Measurements from ENCODE around the gene PTGFRN. TPM values are rescaled to one million over a fixed set of nuclear protein-coding genes. Genes with fewer than 3 reads are reported as not detected.

PTGFRN gene
- total and polyA plus RNA-seq, 9 donors = 22.9 to 106 (median 65.8) TPM

DNA sequence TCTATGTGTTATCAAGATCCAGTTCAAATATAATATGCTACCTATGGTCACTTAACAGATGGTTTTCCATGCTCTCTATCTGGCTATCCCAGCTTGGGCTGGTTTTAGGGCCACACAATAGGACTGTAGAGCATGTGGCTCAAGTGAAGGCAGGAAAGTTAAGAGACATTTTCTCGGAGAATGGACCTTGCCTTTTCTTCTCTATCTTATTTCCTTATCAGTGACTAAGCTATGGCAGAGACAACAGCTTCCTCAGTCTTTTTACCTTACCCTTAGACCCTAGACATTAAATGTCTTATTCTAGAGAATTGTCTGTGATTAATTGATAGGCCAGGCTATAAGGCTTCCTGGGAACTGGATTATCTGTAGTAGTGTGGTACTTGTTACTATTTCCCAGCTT lies 120.0 kb downstream of the PTGFRN start:
- H3K27me3 ChIP-seq = no peaks in the 10 kb centered on the region
- H3K36me3 ChIP-seq = no peaks in the 10 kb centered on the region
- H3K27ac ChIP-seq = no peak overlapping the region
- 95 to 100% (median 96%) methylated on average over 1 of the region's 1 CpG for WGBS, 3 donors
- no peaks in the 10 kb centered on the region for H3K9me3 ChIP-seq
- intact Hi-C loops (cut with DNase I) = no loop called here
- no peak for TF ChIP-seq EP300 (IDR thresholded peaks at IDR 0.05)
- TF ChIP-seq POLR2A (IDR thresholded peaks at IDR 0.05) = no peak
- TF ChIP-seq, protein P1, sequence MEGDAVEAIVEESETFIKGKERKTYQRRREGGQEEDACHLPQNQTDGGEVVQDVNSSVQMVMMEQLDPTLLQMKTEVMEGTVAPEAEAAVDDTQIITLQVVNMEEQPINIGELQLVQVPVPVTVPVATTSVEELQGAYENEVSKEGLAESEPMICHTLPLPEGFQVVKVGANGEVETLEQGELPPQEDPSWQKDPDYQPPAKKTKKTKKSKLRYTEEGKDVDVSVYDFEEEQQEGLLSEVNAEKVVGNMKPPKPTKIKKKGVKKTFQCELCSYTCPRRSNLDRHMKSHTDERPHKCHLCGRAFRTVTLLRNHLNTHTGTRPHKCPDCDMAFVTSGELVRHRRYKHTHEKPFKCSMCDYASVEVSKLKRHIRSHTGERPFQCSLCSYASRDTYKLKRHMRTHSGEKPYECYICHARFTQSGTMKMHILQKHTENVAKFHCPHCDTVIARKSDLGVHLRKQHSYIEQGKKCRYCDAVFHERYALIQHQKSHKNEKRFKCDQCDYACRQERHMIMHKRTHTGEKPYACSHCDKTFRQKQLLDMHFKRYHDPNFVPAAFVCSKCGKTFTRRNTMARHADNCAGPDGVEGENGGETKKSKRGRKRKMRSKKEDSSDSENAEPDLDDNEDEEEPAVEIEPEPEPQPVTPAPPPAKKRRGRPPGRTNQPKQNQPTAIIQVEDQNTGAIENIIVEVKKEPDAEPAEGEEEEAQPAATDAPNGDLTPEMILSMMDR (IDR thresholded peaks at IDR 0.05) = no peak
- peaks cover 2% of the 10 kb centered on the region for H3K4me1 ChIP-seq (ENCODE audit: insufficient read depth)
- H3K4me3 ChIP-seq = no peak overlapping the region
- DNase-seq = no peak

DNA sequence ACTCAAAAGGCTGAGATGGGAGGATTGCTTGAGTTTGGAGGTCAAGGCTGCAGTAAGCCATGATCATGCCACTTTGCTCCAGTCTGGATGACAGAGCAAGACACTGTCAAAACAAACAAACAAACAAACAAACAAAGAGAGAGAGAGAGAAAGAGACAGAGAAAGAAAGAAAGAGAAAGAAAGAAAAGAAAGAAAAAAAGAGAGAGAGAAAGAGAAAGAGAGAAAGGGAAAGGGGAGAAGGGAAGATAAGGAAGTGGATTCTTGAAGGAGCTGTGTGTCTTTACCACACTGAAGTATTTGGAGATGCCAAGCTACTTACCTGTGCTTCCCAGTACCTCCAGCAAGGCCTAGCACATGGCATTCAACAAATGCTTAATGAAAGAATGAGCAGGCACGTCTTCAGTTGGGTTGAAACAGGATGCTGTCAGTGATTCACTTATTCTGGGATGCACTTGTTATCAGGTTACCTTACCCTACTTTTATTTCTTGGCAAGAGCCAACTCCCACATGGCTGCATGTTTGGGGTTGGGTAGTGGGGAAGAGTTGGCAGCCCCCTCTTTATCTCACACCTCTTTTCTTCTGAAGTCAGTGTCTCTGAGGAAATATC lies 120.7 kb downstream of the PTGFRN start:
- Histone ChIP-seq H3K4me3 (no peak overlapping the region), H3K36me3 (no peaks in the 10 kb centered on the region), H3K9me3 (no peaks in the 10 kb centered on the region), H3K27me3 (no peaks in the 10 kb centered on the region), H3K27ac (no peak overlapping the region), H3K4me1 (ENCODE audit: insufficient read depth) (peaks cover 2% of the 10 kb centered on the region)
- WGBS, 3 donors = 82 to 86% (median 86%) methylated on average over 1 of the region's 1 CpG
- TF ChIP-seq EP300 (IDR thresholded peaks at IDR 0.05) = no peak
- TF ChIP-seq POLR2A (IDR thresholded peaks at IDR 0.05) = no peak
- TF ChIP-seq, protein P1 (IDR thresholded peaks at IDR 0.05) = no peak
- intact Hi-C loops (cut with DNase I) = no loop called here
- DNase-seq = no peak

DNA sequence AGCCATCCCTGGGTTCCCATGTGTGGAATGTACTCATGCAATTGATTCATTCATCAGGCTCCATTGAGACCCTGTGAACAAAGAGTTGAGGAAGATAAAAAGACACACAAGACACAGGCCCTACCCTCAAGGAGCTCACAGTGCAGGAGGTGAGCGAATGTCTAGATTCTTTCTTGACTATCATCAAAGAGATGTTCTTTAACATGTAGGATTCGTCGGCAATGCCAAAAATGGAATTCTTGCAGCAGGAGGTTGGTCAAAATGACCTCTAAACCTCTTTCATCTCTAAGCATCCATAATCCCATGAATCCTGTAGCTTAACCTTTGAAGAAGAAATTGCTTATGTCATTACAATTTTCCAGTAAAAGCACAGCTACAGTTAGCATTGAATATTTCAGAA lies 122.5 kb downstream of the PTGFRN start:
- H3K9me3 ChIP-seq = no peaks in the 10 kb centered on the region
- no peak overlapping the region for H3K4me3 ChIP-seq
- no peak overlapping the region for H3K27ac ChIP-seq
- no peaks in the 10 kb centered on the region for H3K36me3 ChIP-seq
- intact Hi-C loops (cut with DNase I) = no loop called here
- no peaks in the 10 kb centered on the region for H3K4me1 ChIP-seq (ENCODE audit: insufficient read depth)
- WGBS, 3 donors = 83 to 89% (median 83%) methylated on average over 3 of the region's 3 CpGs
- H3K27me3 ChIP-seq = no peaks in the 10 kb centered on the region
- TF ChIP-seq POLR2A (IDR thresholded peaks at IDR 0.05) (no peak), EP300 (IDR thresholded peaks at IDR 0.05) (no peak)
- TF ChIP-seq, protein P1 (IDR thresholded peaks at IDR 0.05) = no peak
- DNase-seq = no peak

DNA sequence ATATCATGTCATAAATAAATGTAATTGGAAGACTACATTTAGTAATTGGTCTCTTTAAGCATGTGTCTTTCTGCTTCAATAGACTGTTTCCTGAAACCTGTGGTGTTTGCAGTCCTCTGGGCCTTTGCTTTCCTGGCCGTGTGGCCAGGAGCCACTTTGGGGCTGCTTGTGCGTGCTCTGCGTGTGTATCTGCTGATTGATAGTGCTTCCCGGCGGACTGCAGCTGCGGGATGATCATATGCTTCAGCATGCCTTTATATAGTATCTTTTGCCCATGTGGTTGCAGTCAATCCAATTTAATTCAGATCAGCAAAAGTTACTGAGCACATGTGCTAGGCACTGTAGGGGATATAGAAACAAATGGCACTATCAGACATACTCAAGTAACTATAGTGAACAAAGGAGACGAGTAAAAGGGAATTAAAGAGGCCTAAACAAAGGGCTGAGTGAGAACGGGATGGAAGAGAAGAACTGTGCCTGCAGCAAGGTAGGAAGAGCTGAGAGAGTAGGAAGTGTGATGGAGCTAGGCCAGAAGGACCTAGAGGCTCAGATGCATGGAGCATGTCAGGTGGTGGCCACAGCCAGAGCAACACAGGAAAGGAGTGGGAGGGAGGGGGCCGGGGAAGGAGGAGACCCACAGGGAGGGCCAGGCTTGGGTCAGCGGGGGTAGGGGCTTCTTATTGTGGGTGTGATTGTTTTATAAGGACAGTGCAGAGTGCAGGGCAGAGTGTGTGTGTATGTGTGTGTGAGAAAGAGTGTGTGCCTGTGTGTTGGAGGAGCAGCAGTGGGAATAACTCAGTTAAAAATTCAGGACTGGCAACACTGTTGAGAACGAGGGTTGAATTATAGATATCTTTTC lies 123.2 kb downstream of the PTGFRN start:
- no peak overlapping the region for H3K27ac ChIP-seq
- WGBS, 3 donors = 58 to 66% (median 62%) methylated on average over 11 of the region's 11 CpGs
- TF ChIP-seq EP300 (IDR thresholded peaks at IDR 0.05) (no peak), POLR2A (IDR thresholded peaks at IDR 0.05) (no peak)
- TF ChIP-seq, protein P1 (IDR thresholded peaks at IDR 0.05) = no peak

More for the DNA sequence above, 123.2 kb downstream of the PTGFRN start:
- no peaks in the 10 kb centered on the region for H3K27me3 ChIP-seq
- H3K9me3 ChIP-seq = no peaks in the 10 kb centered on the region
- DNase-seq = no peak
- H3K4me1 ChIP-seq (ENCODE audit: insufficient read depth) = no peaks in the 10 kb centered on the region
- intact Hi-C loops (cut with DNase I) = no loop called here
- no peaks in the 10 kb centered on the region for H3K36me3 ChIP-seq
- no peak overlapping the region for H3K4me3 ChIP-seq
